Measurements from ENCODE around the gene PRL. TPM values are rescaled to one million over a fixed set of nuclear protein-coding genes. Genes with fewer than 3 reads are reported as not detected.

PRL gene
- total and polyA plus RNA-seq, 4 donors = not detected

DNA sequence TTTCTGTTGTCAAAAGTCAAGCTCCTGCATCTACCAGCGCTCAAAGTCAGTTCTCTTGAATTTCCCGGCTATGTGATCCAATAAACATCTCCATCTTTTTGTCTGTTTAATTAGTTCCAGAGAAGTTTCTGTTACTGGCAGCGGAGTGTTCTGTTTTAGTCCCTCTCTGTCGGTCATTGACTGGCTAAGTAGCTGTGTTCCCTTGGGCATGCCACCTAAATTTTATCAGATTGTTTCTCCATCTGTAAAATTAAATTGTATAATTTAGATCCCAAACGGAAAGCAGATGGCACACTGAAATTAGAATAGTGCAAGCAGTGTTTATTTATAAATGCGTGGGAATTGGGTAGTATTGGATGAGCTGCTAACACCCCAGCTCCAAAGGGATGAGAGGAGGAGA is 29.7 kb upstream of the PRL start:
- TF ChIP-seq, protein P1, sequence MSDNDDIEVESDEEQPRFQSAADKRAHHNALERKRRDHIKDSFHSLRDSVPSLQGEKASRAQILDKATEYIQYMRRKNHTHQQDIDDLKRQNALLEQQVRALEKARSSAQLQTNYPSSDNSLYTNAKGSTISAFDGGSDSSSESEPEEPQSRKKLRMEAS (IDR thresholded peaks at IDR 0.05) = no peak
- TF ChIP-seq FOXA2 (IDR thresholded peaks at IDR 0.05) = no peak
- TF ChIP-seq ZBTB33 (IDR thresholded peaks at IDR 0.05) = no peak
- no peak for TF ChIP-seq HNF4A (conservative IDR thresholded peaks at IDR 0.05)
- TF ChIP-seq EGR1 (IDR thresholded peaks at IDR 0.05; ENCODE audit: low read depth in 2 of 2) = no peak
- no peak for TF ChIP-seq RXRA (IDR thresholded peaks at IDR 0.05)
- TF ChIP-seq RAD21 (IDR thresholded peaks at IDR 0.05) = no peak
- TF ChIP-seq CTCF (IDR thresholded peaks at IDR 0.05; ENCODE audit: low read depth, low read length, missing input control) = no peak
- TF ChIP-seq JUND (IDR thresholded peaks at IDR 0.05) = no peak
- no peak for TF ChIP-seq HNF4G (IDR thresholded peaks at IDR 0.05)
- no peak for TF ChIP-seq NR2F2 (IDR thresholded peaks at IDR 0.05)
- TF ChIP-seq TAF1 (conservative IDR thresholded peaks at IDR 0.05) = no peak
- no peak for TF ChIP-seq GABPA (IDR thresholded peaks at IDR 0.05 in 1 of 2, conservative IDR thresholded peaks at IDR 0.05 in 1 of 2)
- no peak for TF ChIP-seq ATF3 (IDR thresholded peaks at IDR 0.05)
- TF ChIP-seq YY1 (IDR thresholded peaks at IDR 0.05) = no peak
- TF ChIP-seq, protein P2, sequence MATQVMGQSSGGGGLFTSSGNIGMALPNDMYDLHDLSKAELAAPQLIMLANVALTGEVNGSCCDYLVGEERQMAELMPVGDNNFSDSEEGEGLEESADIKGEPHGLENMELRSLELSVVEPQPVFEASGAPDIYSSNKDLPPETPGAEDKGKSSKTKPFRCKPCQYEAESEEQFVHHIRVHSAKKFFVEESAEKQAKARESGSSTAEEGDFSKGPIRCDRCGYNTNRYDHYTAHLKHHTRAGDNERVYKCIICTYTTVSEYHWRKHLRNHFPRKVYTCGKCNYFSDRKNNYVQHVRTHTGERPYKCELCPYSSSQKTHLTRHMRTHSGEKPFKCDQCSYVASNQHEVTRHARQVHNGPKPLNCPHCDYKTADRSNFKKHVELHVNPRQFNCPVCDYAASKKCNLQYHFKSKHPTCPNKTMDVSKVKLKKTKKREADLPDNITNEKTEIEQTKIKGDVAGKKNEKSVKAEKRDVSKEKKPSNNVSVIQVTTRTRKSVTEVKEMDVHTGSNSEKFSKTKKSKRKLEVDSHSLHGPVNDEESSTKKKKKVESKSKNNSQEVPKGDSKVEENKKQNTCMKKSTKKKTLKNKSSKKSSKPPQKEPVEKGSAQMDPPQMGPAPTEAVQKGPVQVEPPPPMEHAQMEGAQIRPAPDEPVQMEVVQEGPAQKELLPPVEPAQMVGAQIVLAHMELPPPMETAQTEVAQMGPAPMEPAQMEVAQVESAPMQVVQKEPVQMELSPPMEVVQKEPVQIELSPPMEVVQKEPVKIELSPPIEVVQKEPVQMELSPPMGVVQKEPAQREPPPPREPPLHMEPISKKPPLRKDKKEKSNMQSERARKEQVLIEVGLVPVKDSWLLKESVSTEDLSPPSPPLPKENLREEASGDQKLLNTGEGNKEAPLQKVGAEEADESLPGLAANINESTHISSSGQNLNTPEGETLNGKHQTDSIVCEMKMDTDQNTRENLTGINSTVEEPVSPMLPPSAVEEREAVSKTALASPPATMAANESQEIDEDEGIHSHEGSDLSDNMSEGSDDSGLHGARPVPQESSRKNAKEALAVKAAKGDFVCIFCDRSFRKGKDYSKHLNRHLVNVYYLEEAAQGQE (IDR thresholded peaks at IDR 0.05) = no peak
- TF ChIP-seq SP1 (IDR thresholded peaks at IDR 0.05) = no peak
- H3K9ac ChIP-seq (ENCODE audit: low read depth in 1 of 2, low read length in 2 of 2) = no peak overlapping the region
- no peak for DNase-seq (ENCODE audit: low spot score)
- H3K4me3 ChIP-seq (ENCODE audit: low read depth in 1 of 3, low read length in 3 of 3) = no peak overlapping the region
- WGBS = 82% methylated on average over 6 of the region's 6 CpGs
- no peaks in the 10 kb centered on the region for H3K27me3 ChIP-seq (ENCODE audit: control insufficient read depth in 4 of 4, insufficient read depth in 4 of 4, low read length in 3 of 4)
- H3K9me3 ChIP-seq (ENCODE audit: control insufficient read depth in 4 of 4, low read length in 3 of 4) = peaks cover 0 to 3% (median 0%) of the 10 kb centered on the region in 4 donors
- no peaks in the 10 kb centered on the region for H3K4me1 ChIP-seq (ENCODE audit: control insufficient read depth in 4 of 4, insufficient read depth in 4 of 4, low read length in 3 of 4)
- H3K27ac ChIP-seq (ENCODE audit: low read depth in 1 of 2, low read length in 2 of 2) = no peak overlapping the region
- no peaks in the 10 kb centered on the region for H3K36me3 ChIP-seq (ENCODE audit: control insufficient read depth in 4 of 4, insufficient read depth in 3 of 4, low read depth in 1 of 4, low read length in 3 of 4)

- Histone ChIP-seq H3K27me3 (ENCODE audit: control insufficient read depth in 4 of 4, insufficient read depth in 4 of 4, low read length in 3 of 4) (no peaks in the 10 kb centered on the region), H3K4me3 (ENCODE audit: low read depth in 1 of 3, low read length in 3 of 3) (no peak overlapping the region), H3K9ac (ENCODE audit: low read depth in 1 of 2, low read length in 2 of 2) (no peak overlapping the region), H3K4me1 (ENCODE audit: control insufficient read depth in 4 of 4, insufficient read depth in 4 of 4, low read length in 3 of 4) (no peaks in the 10 kb centered on the region), H3K27ac (ENCODE audit: low read depth in 1 of 2, low read length in 2 of 2) (no peak overlapping the region), H3K9me3 (ENCODE audit: control insufficient read depth in 4 of 4, low read length in 3 of 4) (peaks cover 0 to 3% (median 0%) of the 10 kb centered on the region in 4 donors), H3K36me3 (ENCODE audit: control insufficient read depth in 4 of 4, insufficient read depth in 3 of 4, low read depth in 1 of 4, low read length in 3 of 4) (no peaks in the 10 kb centered on the region)
- no peak for TF ChIP-seq JUND (IDR thresholded peaks at IDR 0.05)
- no peak for TF ChIP-seq FOXA2 (IDR thresholded peaks at IDR 0.05)
- TF ChIP-seq CTCF (IDR thresholded peaks at IDR 0.05; ENCODE audit: low read depth, low read length, missing input control) = no peak
- TF ChIP-seq EGR1 (IDR thresholded peaks at IDR 0.05; ENCODE audit: low read depth in 2 of 2) = no peak
- TF ChIP-seq HNF4G (IDR thresholded peaks at IDR 0.05) = no peak
- peak; percentile 40 to 45 for TF ChIP-seq RXRA (IDR thresholded peaks at IDR 0.05)
- TF ChIP-seq, protein P2 (IDR thresholded peaks at IDR 0.05) = no peak
- TF ChIP-seq GABPA (IDR thresholded peaks at IDR 0.05 in 1 of 2, conservative IDR thresholded peaks at IDR 0.05 in 1 of 2) = no peak
- TF ChIP-seq FOXA1 (IDR thresholded peaks at IDR 0.05) = no peak
- TF ChIP-seq NR2F2 (IDR thresholded peaks at IDR 0.05) = peak; percentile 98
- TF ChIP-seq RAD21 (IDR thresholded peaks at IDR 0.05) = peak in 1 of 2 donors; percentile 10
- TF ChIP-seq YY1 (IDR thresholded peaks at IDR 0.05) = no peak
- no peak for DNase-seq (ENCODE audit: low spot score)
These were observed 28.6 kb upstream of the PRL start for GRCh38 chr6:22325481-22325880.

All from liver (tissue), 9 donors.